HEK293T (cell line): ENCODE results near the gene HOXA7.
A peak's percentile ranks its signal among the peaks of the same experiment; 100 is the strongest.

Experiments
- CTCF ChIA-PET: fragments of 350-600 bp; formaldehyde crosslinking; extraction: SDS; loops from one replicate; lab custom pipeline; 2021; ENCODE audit warnings: antibody characterized with exemption, inconsistent platforms; lab: Yijun Ruan, JAX
- POLR2A ChIA-PET: fragments of 350-600 bp; formaldehyde crosslinking; extraction: SDS; loops from one replicate; lab custom pipeline; 2020; ENCODE audit warnings: antibody characterized with exemption, inconsistent platforms; lab: Yijun Ruan, JAX
- DNase-seq: peaks from one replicate; pipeline ENCODE4 v3.0.0; 2012; ENCODE audit warnings: mixed read lengths; ENCODE audit errors: extremely low spot score
- ARNT ChIP-seq: fragments of 450-650 bp; IDR thresholded peaks from 2 replicates; pipeline ENCODE4 v1.6.1; 2017; ENCODE audit warnings: mild to moderate bottlenecking
- BHLHE40 ChIP-seq: fragments of 450-650 bp; IDR thresholded peaks from 2 replicates; pipeline ENCODE4 v1.6.1; 2016; ENCODE audit warnings: mild to moderate bottlenecking, moderate library complexity, borderline replicate concordance
- CTBP1 ChIP-seq: fragments of 450-650 bp; IDR thresholded peaks from 2 replicates; pipeline ENCODE4 v1.6.1; 2016; ENCODE audit warnings: borderline replicate concordance
- ELF4 ChIP-seq: fragments of 450-650 bp; IDR thresholded peaks from 2 replicates; pipeline ENCODE4 v1.6.1; 2017; ENCODE audit warnings: antibody characterized with exemption
- FOXA1 ChIP-seq: fragments of 450-650 bp; IDR thresholded peaks from 2 replicates; pipeline ENCODE4 v1.6.1; 2016; ENCODE audit warnings: mild to moderate bottlenecking
- FOXK2 ChIP-seq: fragments of 450-650 bp; IDR thresholded peaks from 2 replicates; pipeline ENCODE4 v1.6.1; 2016; ENCODE audit warnings: mild to moderate bottlenecking
- FOXM1 ChIP-seq: fragments of 450-650 bp; IDR thresholded peaks from 2 replicates; pipeline ENCODE4 v1.6.1; 2017; ENCODE audit warnings: mild to moderate bottlenecking, borderline replicate concordance
- HDGF ChIP-seq: fragments of 450-650 bp; IDR thresholded peaks from 2 replicates; pipeline ENCODE4 v1.6.1; 2017; ENCODE audit warnings: antibody characterized with exemption, borderline replicate concordance
- L3MBTL2 ChIP-seq: fragments of 450-650 bp; conservative IDR thresholded peaks from 2 replicates; pipeline ENCODE4 v1.6.1; 2016; ENCODE audit warnings: mild to moderate bottlenecking
- LEF1 ChIP-seq: fragments of 450-650 bp; IDR thresholded peaks from 2 replicates; pipeline ENCODE4 v1.6.1; 2017; ENCODE audit warnings: mild to moderate bottlenecking, borderline replicate concordance
- NFRKB ChIP-seq: fragments of 450-650 bp; IDR thresholded peaks from 2 replicates; pipeline ENCODE4 v1.6.1; 2016; ENCODE audit warnings: mild to moderate bottlenecking, moderate library complexity
- PKNOX1 ChIP-seq: fragments of 450-650 bp; IDR thresholded peaks from 2 replicates; pipeline ENCODE4 v1.6.1; 2016
- SP1 ChIP-seq: fragments of 450-650 bp; IDR thresholded peaks from 2 replicates; pipeline ENCODE4 v1.6.1; 2017
- SUZ12 ChIP-seq: fragments of 450-650 bp; IDR thresholded peaks from 2 replicates; pipeline ENCODE4 v1.6.1; 2016; ENCODE audit warnings: mild to moderate bottlenecking
- TARDBP ChIP-seq: fragments of 450-650 bp; IDR thresholded peaks from 2 replicates; pipeline ENCODE4 v1.6.1; 2016
- ZNF384 ChIP-seq: fragments of 450-650 bp; IDR thresholded peaks from 2 replicates; pipeline ENCODE4 v1.6.1; 2016

HOXA7 gene

GRCh38 chr7:27151931-27152815, 4.3 kb downstream of the HOXA7 start, which contains the start of gene HOXA3:
HOXA3 (minus strand) TSS chr7:27152583; CDS start chr7:27110640, 41,943 bp downstream.
- ChIA-PET POLR2A (interaction anchor here (0.7 to 17.5 kb wide), 23 partner anchors 9 to 956 kb away, joined by 3 to 367 read pairs (median 7); partner anchors contain the start of genes CBX3, HOXA1, HOXA10 and HOXA11), CTCF (interaction anchor here (0.6 to 2.6 kb wide), 6 partner anchors 8 to 1313 kb away, joined by 3 to 10 read pairs (median 4); partner anchors contain the start of gene HOXA5)
- TF ChIP-seq CTBP1 (peak; percentile 70; the same call in 1 of the 2 replicates), TARDBP (no peak), ELF4 (peak; percentile 94), PKNOX1 (peak; percentile 94)
- peak; percentile 62 for DNase-seq

- DNase-seq: no peak
- TF ChIP-seq FOXK2 (no peak), LEF1 (no peak), FOXA1 (no peak), PKNOX1 (no peak), BHLHE40 (no peak), NFRKB (no peak), L3MBTL2 (no peak), HDGF (no peak), CTBP1 (no peak), SP1 (no peak), SUZ12 (no peak), FOXM1 (no peak), ELF4 (no peak), TARDBP (no peak), ARNT (no peak), ZNF384 (no peak)
- CTCF ChIA-PET: interaction anchor here (0.6 to 1.7 kb wide), 4 partner anchors 8 to 459 kb away, joined by 3 to 5 read pairs (median 4); no protein-coding TSS in a partner anchor
- POLR2A ChIA-PET: interaction anchor here (0.6 to 17.5 kb wide), 14 partner anchors 8 to 954 kb away, joined by 3 to 367 read pairs (median 6); partner anchors contain the start of genes HOXA1, HOXA10 and HOXA11
Measured at GRCh38 chr7:27151341-27151930, 5.0 kb downstream of the HOXA7 start.

DNA sequence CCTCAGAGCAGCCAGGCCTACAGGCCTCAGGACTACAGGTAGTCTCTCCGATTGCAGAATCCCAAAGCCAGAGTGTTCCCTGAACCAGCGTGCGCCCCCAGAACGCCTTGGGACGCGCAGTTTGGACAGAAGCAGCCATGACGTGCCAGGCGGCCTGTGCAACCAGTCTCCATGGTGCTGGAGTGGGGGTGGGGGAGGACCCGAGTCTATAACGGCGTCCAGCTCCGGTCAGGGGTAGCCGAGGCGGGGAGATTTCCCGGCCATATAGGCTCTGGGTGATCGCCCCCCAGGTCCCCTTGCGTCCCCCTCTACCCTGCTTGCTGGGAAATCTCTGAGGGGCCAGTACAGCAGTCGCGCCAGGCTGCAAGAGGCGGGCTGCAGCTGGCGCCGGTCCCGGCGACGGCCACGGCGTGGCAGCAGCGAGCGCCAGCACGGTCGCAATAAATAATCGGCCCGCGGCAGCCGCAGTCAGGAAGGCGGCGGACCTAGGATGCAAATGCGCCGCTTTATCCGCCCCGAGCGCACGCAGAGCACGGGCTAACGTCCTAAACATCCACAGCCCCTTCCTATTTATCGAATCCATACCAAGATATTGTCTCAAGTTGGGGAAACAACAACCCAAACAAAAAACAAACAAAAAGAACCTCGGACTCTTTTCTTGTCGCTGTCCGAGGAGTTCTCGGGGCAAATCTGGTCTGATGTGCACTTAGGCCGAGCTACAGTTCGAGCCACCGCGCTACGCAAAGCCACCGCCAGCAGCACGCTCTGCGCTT, 5.7 kb downstream of the HOXA7 start:
- ChIA-PET CTCF (interaction anchor here (0.6 to 2.0 kb wide), 7 partner anchors 9 to 459 kb away, joined by 3 to 10 read pairs (median 3); no protein-coding TSS in a partner anchor), POLR2A (interaction anchor here (0.6 to 17.5 kb wide), 18 partner anchors 8 to 956 kb away, joined by 3 to 367 read pairs (median 4); partner anchors contain the start of genes HOXA1, HOXA10, HOXA11 and HOXA4)
- no peak for TF ChIP-seq ZNF384
- no peak for TF ChIP-seq LEF1
- no peak for TF ChIP-seq ELF4
- TF ChIP-seq PKNOX1: peak; percentile 96
- TF ChIP-seq FOXK2: no peak
- 0 out of 2 replicates have a peak, but pooled peaks have one; percentile 34 for TF ChIP-seq HDGF
- DNase-seq: no peak

GRCh38 chr7:27149842-27150567, 6.5 kb downstream of the HOXA7 start:
- ChIA-PET POLR2A (interaction anchor here (0.7 to 17.5 kb wide), 18 partner anchors 9 to 956 kb away, joined by 3 to 367 read pairs (median 6); partner anchors contain the start of genes HOXA1, HOXA10, HOXA11 and HOXA4), CTCF (interaction anchor here (0.8 to 2.0 kb wide), 6 partner anchors 8 to 52 kb away, joined by 3 to 10 read pairs (median 4); no protein-coding TSS in a partner anchor)
- no peak for DNase-seq
- TF ChIP-seq LEF1 (no peak), NFRKB (no peak), FOXK2 (no peak), HDGF (no peak), FOXA1 (no peak), FOXM1 (no peak), SP1 (no peak), TARDBP (no peak), PKNOX1 (no peak), CTBP1 (no peak), ZNF384 (no peak), ELF4 (no peak), SUZ12 (no peak), ARNT (no peak)
